Activated CD4-positive, alpha-beta T cell treated with anti-CD3 and anti-CD28 coated beads, Interleukin-2, amount 50 U/mL, for 24 hours (primary cell): ENCODE data around the gene TMEM200A.

ENCODE experiments used
- DNase-seq, 2 donors: peaks; one replicate each; pipeline ENCODE4 v3.0.0-alpha.2; 2020; ENCODE audit warnings: low read depth in 1 of 2, low spot score in 1 of 2

TMEM200A gene

GRCh38 chr6:130377371-130377770 lies 11.6 kb downstream of the TMEM200A start:
- no peak for DNase-seq

GRCh38 chr6:130377915-130378314 lies 12.1 kb downstream of the TMEM200A start:
- DNase-seq, result no peak

DNA sequence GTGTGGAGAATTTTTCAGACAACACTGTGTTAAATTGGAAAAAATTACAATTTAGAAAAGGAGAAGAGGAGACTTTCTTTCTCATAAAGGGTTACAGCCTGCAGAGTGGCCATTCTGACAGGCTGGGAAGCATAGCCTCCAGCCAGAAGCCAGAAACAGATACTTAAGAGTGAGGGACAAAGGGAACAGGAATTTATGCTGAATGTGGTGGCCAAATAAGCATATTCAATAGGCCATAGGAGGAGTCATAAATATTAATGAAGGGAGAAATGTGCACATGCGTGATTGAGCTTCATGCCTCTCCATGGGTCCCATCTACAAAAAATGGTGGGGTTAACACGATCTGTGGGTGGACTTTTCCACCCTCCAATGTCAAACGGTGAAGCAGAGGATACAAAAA lies 13.4 kb downstream of the TMEM200A start:
- DNase-seq, result no peak

- DNase-seq, result no peak
Measured at GRCh38 chr6:130381012-130381411, 15.2 kb downstream of the TMEM200A start.

DNA sequence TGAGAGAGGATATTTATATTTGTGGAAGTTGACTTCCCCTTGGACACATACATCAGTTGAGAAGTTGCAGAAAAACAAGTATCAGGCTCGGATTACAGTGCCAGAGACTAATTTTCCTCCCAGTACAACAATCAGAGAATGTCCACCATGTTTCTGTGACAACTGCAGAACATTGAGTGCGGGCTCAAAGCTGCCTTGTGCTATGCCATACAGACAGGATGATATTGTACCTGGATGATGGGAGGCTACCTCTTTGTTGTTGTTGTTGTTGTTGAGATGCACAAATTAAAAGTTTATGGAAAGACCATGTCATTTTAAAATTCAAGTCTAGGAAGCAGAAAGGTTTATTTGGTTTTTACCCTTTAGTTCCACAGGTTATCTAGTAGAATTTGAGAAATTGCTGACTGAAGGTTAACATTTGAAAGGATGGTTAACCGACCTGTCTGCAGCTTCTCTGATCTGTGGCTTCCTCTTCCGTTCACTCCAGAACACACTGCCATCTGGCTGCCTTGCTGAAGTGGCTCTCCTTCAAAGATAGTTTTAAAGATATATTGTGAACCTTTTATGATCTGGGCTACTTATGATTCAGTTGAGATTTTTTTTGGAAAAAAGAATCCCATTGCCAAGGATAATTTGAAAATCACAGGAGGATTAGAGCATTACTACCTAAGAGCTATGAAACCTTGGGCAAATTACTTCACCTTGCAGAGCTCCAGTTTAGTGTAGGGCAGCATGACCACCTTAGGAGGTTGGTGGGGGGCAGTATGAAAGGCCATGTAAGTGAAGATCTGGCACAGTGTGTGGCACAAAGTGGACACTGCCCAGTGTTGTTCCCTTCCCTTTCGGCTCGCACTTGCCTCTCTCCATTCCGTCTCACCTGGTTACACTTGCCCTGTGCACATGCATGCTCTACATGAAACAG lies 15.9 kb downstream of the TMEM200A start:
- DNase-seq, result no peak

DNA sequence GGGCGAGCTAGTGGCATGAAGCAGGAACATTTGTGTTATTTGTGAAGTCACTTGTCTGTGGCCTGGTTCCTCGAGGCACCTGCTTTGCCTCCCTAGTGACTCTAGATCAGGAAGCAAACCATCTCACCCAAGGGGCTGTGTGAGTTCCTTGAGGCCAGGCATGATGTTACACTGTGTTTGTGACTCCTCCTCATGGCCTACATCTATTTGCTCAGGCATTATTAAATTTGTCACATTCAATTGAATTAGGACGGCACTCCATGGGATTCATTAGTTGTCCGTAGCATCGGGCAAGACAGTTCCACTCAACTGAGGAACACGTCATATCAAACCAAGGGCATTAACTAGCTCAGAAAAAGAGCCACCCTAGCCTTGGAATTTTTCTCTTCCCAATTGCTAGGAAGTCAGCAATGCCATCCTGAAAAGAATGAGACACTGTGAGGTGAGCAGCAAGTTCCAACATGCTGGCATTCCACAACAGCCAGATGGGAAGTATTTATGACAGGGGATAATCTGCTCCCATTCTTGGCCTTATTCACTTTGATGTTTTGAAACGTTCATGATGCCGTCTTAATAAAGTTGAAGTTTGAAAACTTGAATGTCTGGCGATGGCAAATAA lies 17.2 kb downstream of the TMEM200A start:
- no peak for DNase-seq

GRCh38 chr6:130385064-130385695 lies 19.4 kb downstream of the TMEM200A start:
- DNase-seq, result no peak

DNA sequence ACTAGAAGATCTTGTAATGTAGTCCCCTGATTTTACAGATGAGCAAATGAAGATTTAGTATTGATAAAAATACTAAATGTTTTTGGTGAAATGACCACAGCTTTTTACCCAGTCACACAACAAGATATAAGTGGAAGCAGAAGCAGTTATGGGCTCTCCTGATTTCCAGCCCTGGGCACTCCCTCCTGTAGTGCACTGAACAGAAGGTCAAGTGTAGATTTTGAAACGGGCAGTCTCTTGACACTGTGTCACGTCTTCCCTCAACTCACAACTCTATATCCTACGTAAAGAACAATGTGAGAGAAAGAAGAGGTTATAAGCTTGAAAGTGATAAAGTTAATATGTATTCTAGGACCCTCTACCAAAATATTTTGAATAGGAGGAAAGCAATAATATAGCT lies 23.3 kb downstream of the TMEM200A start:
- no peak for DNase-seq

GRCh38 chr6:130390890-130391289 lies 25.1 kb downstream of the TMEM200A start:
- DNase-seq, result no peak

DNA sequence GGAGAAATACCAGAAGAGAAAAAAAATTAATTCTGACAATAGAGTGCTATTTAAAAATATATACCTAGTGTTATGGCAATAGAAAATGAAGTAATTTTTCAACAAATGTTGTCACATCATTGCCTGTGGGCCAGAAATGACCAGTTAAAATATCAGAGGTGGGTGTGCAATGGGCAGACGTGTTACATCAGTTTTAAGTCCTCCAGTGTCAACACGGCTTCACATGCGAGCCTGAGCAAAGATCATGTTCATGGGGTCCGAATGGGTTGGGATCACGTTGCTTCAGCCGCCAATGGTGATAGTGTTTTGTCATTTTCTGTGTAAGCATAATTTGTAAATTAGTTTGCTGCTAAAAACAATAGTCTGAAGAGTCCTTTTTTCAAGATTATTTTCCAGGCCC lies 27.5 kb downstream of the TMEM200A start:
- DNase-seq, result no peak

- DNase-seq, result no peak
Measured at GRCh38 chr6:130394246-130394645, 28.4 kb downstream of the TMEM200A start.

- no peak for DNase-seq
Measured at GRCh38 chr6:130395164-130395563, 29.3 kb downstream of the TMEM200A start.

DNA sequence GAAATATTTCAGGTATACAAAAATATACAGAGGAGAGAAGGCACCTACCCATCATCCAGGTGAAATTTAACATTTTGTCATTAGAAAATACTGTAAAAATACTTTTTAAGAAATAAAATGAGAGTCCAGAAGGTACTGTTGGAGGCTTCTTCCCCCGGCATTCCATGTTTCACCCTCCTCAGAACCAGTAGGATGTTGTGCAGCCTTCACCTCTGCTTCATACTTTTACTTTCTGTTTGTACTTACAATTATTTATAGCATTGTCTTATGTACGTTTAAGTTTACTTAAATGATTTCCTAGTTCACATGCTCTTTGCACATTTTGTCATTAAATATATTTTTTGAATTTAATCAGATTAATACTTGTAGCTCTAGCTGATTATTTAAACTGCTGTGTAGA lies 30.9 kb downstream of the TMEM200A start:
- DNase-seq, result no peak

DNA sequence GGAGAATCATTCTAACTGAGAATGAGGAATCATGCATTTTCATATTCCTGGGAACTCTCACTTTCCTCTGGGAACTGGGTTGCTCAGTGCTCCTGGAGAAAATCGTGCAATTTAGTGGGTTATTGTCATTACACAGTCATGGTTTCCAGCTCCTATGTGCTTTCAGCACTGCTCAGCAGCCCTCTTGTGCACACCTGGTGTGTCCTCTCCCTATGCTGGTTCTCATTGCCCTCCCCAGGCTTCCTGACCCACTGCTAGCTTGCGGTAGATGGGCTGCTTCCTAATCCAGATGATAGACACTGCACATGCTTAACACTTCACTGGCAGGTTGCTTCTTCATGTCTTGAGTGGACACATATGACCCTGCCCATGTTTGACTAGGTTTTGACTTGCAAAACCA lies 39.7 kb downstream of the TMEM200A start:
- no peak for DNase-seq

DNA sequence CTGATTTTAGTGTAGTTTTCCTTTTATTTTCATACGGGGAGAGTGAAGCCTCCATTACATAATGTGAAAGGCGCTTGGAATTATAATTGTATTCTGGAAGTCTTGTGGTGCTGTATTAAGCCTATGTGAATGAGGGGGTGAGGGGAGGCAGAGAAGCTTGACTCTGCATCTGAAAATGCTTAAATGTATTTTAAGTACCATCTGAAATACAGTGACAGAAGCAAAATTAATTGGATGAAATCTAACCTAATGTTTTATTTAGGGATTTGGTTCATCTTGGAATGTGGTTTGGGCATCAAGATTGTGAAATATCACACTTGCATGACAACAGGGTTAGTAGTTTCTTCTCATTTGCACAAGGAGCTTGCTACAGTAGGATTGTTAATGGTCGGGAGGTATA lies 41.2 kb downstream of the TMEM200A start:
- DNase-seq, result no peak

GRCh38 chr6:130409418-130410100 lies 43.7 kb downstream of the TMEM200A start:
- no peak for DNase-seq

DNA sequence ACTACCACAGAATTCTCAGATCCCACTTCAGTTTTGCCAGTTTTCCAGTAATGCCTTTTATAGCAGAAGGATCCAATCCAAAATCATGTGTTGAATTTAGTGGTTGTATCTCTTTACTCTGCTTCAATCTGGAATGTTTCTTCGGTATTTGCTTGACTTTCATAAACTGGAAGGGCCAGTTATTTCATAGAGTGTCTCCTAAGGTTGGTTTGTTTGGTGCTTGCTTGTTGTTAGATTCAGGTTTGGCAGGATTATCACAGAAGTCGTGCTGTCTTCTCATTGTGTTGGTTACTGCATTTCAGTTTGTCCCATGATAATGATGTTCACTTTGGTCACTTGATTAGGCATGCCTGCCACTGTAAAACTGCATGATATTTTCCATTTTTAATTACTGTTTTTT lies 45.7 kb downstream of the TMEM200A start:
- DNase-seq, result no peak

GRCh38 chr6:130412556-130413290 lies 46.9 kb downstream of the TMEM200A start:
- no peak for DNase-seq

DNA sequence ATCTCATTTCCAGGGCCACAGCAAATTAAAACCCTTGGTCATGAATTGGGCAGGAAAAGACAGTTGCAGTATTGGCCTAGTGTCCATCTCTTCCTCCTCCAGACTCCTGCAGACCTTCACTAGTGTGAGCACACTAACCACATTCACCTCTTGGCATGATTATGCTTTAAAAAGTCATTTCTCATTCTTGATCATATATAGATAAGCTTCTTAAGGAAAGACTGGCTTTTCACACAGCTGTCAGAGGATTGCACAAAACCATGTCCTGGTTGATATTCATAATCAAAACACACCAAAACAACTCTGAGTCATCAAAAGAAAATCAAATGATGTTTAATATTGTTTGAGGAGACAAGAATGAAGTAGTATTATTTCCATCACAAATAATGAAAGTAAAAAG lies 52.1 kb downstream of the TMEM200A start:
- no peak for DNase-seq

- no peak for DNase-seq
Measured at GRCh38 chr6:130420911-130421310, 55.1 kb downstream of the TMEM200A start.

DNA sequence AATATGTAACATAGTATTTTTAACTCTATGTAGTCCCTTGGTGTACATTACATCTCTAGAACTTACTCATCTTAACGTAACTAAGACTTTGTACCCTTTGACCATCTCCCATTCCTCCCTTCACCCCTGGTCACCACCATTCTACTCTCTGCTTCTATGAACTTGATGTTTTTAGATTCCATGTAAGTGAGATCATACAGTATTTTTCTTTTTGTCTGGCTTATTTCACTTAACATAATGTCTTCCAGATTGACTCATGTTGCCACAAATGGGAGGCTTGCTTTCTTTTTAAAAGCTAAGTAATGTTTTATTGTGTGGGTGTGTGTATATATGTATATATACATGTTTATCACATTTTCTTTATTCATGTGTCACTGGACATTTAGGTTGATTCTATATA lies 55.8 kb downstream of the TMEM200A start:
- DNase-seq, result no peak
